ENCODE data around the gene AGAP1. TPM values are rescaled to one million over a fixed set of nuclear protein-coding genes. Genes with fewer than 3 reads are reported as not detected.

AGAP1 gene
- total RNA-seq, 2 experiments from 2014 or later = 1.8 to 2.0 TPM

- no peaks in the 10 kb centered on the region for H3K9me3 Mint-ChIP-seq
- no peak for DNase-seq
- intact Hi-C loops (cut with micrococcal nuclease) = no loop called here
- H3K27ac Mint-ChIP-seq = no peak overlapping the region
- H3K27me3 Mint-ChIP-seq = peaks cover 10% of the 10 kb centered on the region
- no peak overlapping the region for H3K4me3 Mint-ChIP-seq
- no peaks in the 10 kb centered on the region for H3K4me1 Mint-ChIP-seq (ENCODE audit: low read depth)
- CTCF ChIA-PET = no interaction called here
- POLR2A ChIA-PET = no interaction called here
- H3K36me3 Mint-ChIP-seq = no peaks in the 10 kb centered on the region
These were observed 365.8 kb downstream of the AGAP1 start for GRCh38 chr2:235859651-235860050.

DNA sequence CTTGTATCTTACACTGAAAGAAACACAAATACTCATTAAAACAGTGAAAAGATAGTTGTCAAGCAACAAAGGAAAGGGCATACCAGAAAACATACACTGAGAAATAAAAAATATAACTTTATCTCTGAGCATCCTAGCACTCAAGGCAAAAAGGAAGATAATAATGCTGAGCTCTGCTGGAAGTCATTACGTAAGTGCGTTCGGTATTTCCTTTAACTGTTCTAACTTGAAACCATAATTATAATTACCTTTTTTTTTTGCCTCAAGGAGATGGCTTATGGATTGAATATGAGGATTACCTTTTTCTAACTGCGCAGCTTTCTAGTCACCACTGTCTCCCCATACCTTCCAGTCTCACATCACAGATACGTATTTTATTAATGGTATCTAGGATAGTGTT, 366.3 kb downstream of the AGAP1 start:
- no peak overlapping the region for H3K4me3 Mint-ChIP-seq
- no peaks in the 10 kb centered on the region for H3K36me3 Mint-ChIP-seq
- no peaks in the 10 kb centered on the region for H3K4me1 Mint-ChIP-seq (ENCODE audit: low read depth)
- intact Hi-C loops (cut with micrococcal nuclease) = no loop called here
- ChIA-PET CTCF (no interaction called here), POLR2A (no interaction called here)
- H3K27me3 Mint-ChIP-seq = peaks cover 14% of the 10 kb centered on the region
- H3K27ac Mint-ChIP-seq = no peak overlapping the region
- H3K9me3 Mint-ChIP-seq = no peaks in the 10 kb centered on the region
- DNase-seq = no peak

GRCh38 chr2:235860871-235861270, 367.0 kb downstream of the AGAP1 start:
- DNase-seq = no peak
- intact Hi-C loops (cut with micrococcal nuclease) = no loop called here
- CTCF ChIA-PET = no interaction called here
- Mint-ChIP-seq H3K36me3 (no peaks in the 10 kb centered on the region), H3K27ac (no peak overlapping the region), H3K4me3 (no peak overlapping the region), H3K9me3 (no peaks in the 10 kb centered on the region), H3K27me3 (peaks cover 16% of the 10 kb centered on the region), H3K4me1 (ENCODE audit: low read depth) (no peaks in the 10 kb centered on the region)
- POLR2A ChIA-PET = no interaction called here

DNA sequence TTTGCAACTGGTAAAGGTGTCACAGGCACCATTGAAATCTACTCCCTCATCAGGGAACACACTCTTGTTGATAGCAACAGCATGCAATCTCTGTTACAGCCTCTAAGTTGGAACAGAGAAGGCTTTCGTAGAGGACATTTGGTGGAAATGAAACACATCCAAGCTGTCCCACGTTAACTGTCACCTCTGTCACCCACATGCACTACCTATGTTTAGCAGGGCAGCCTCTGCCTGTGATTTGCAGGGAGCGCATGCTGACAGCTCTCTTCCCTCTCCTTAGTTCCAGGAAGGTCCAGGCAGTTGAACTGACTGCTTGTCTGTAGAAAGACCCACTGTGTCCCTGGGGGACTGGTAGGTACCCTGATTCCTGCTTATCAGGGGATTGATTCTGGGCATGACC, 367.5 kb downstream of the AGAP1 start:
- no peak for DNase-seq
- no peak overlapping the region for H3K4me3 Mint-ChIP-seq
- H3K27me3 Mint-ChIP-seq = peaks cover 21% of the 10 kb centered on the region
- H3K27ac Mint-ChIP-seq = no peak overlapping the region
- H3K36me3 Mint-ChIP-seq = no peaks in the 10 kb centered on the region
- intact Hi-C loops (cut with micrococcal nuclease) = no loop called here
- POLR2A ChIA-PET = no interaction called here
- CTCF ChIA-PET = no interaction called here
- no peaks in the 10 kb centered on the region for H3K9me3 Mint-ChIP-seq
- no peaks in the 10 kb centered on the region for H3K4me1 Mint-ChIP-seq (ENCODE audit: low read depth)

GRCh38 chr2:235863414-235863813, 369.6 kb downstream of the AGAP1 start:
- intact Hi-C loops (cut with micrococcal nuclease) = no loop called here
- Mint-ChIP-seq H3K9me3 (no peaks in the 10 kb centered on the region), H3K27ac (no peak overlapping the region), H3K36me3 (no peaks in the 10 kb centered on the region), H3K27me3 (peaks cover 24% of the 10 kb centered on the region), H3K4me1 (ENCODE audit: low read depth) (no peaks in the 10 kb centered on the region), H3K4me3 (no peak overlapping the region)
- ChIA-PET POLR2A (no interaction called here), CTCF (no interaction called here)
- no peak for DNase-seq

DNA sequence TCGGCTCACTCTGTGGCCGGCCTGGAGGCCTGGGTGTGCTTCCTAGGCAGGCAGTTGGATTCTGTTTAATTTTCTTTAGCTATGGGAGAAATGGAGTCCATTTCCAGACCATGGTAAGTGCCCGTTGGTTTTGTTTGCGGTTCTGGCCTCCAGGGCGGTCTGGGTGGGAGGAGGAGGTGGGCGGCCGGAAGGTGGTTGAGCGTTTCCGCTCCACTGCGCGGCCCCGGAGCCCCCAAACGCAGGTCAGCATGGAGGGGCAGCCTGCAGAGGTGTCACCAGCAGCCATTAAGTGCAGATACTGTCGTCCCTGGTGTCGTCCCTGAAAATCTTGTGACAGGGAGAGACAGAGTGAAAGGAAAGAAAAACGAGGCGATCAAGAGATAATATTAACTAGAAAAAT, 370.5 kb downstream of the AGAP1 start:
- Mint-ChIP-seq H3K27me3 (peaks cover 24% of the 10 kb centered on the region), H3K27ac (no peak overlapping the region), H3K9me3 (no peaks in the 10 kb centered on the region), H3K36me3 (no peaks in the 10 kb centered on the region), H3K4me1 (ENCODE audit: low read depth) (no peaks in the 10 kb centered on the region), H3K4me3 (no peak overlapping the region)
- ChIA-PET CTCF (no interaction called here), POLR2A (no interaction called here)
- intact Hi-C loops (cut with micrococcal nuclease) = no loop called here
- no peak for DNase-seq

- POLR2A ChIA-PET = no interaction called here
- intact Hi-C loops (cut with micrococcal nuclease) = no loop called here
- no peak for DNase-seq
- peaks cover 26% of the 10 kb centered on the region for H3K27me3 Mint-ChIP-seq
- H3K4me3 Mint-ChIP-seq = no peak overlapping the region
- no peaks in the 10 kb centered on the region for H3K9me3 Mint-ChIP-seq
- no peaks in the 10 kb centered on the region for H3K4me1 Mint-ChIP-seq (ENCODE audit: low read depth)
- H3K27ac Mint-ChIP-seq = no peak overlapping the region
- no peaks in the 10 kb centered on the region for H3K36me3 Mint-ChIP-seq
- CTCF ChIA-PET = interaction anchor here (1.0 kb wide), 1 partner anchor 99 kb away, joined by 3 read pairs; no protein-coding TSS in a partner anchor
These were observed 371.1 kb downstream of the AGAP1 start for GRCh38 chr2:235864733-235865515.

- DNase-seq = no peak
- Mint-ChIP-seq H3K27ac (no peak overlapping the region), H3K9me3 (peaks cover 4% of the 10 kb centered on the region), H3K36me3 (no peaks in the 10 kb centered on the region), H3K4me3 (no peak overlapping the region), H3K4me1 (ENCODE audit: low read depth) (no peaks in the 10 kb centered on the region), H3K27me3 (peaks cover 26% of the 10 kb centered on the region)
- ChIA-PET POLR2A (no interaction called here), CTCF (no interaction called here)
- intact Hi-C loops (cut with micrococcal nuclease) = no loop called here
These were observed 372.5 kb downstream of the AGAP1 start for GRCh38 chr2:235866373-235866772.

GRCh38 chr2:235868224-235868623, 374.4 kb downstream of the AGAP1 start:
- DNase-seq = no peak
- POLR2A ChIA-PET = no interaction called here
- intact Hi-C loops (cut with micrococcal nuclease) = no loop called here
- CTCF ChIA-PET = no interaction called here
- peaks cover 24% of the 10 kb centered on the region for H3K27me3 Mint-ChIP-seq
- H3K4me1 Mint-ChIP-seq (ENCODE audit: low read depth) = no peaks in the 10 kb centered on the region
- H3K9me3 Mint-ChIP-seq = peaks cover 4% of the 10 kb centered on the region
- no peaks in the 10 kb centered on the region for H3K36me3 Mint-ChIP-seq
- no peak overlapping the region for H3K4me3 Mint-ChIP-seq
- no peak overlapping the region for H3K27ac Mint-ChIP-seq

GRCh38 chr2:235868645-235869044, 374.8 kb downstream of the AGAP1 start:
- no peaks in the 10 kb centered on the region for H3K36me3 Mint-ChIP-seq
- peaks cover 4% of the 10 kb centered on the region for H3K9me3 Mint-ChIP-seq
- POLR2A ChIA-PET = no interaction called here
- H3K27ac Mint-ChIP-seq = no peak overlapping the region
- H3K4me1 Mint-ChIP-seq (ENCODE audit: low read depth) = no peaks in the 10 kb centered on the region
- intact Hi-C loops (cut with micrococcal nuclease) = no loop called here
- DNase-seq = no peak
- CTCF ChIA-PET = no interaction called here
- H3K27me3 Mint-ChIP-seq = peaks cover 21% of the 10 kb centered on the region
- H3K4me3 Mint-ChIP-seq = no peak overlapping the region

GRCh38 chr2:235870515-235870914, 376.7 kb downstream of the AGAP1 start:
- no peaks in the 10 kb centered on the region for H3K36me3 Mint-ChIP-seq
- H3K4me1 Mint-ChIP-seq (ENCODE audit: low read depth) = no peaks in the 10 kb centered on the region
- intact Hi-C loops (cut with micrococcal nuclease) = no loop called here
- CTCF ChIA-PET = no interaction called here
- peaks cover 10% of the 10 kb centered on the region for H3K27me3 Mint-ChIP-seq
- no peak overlapping the region for H3K27ac Mint-ChIP-seq
- no peak for DNase-seq
- H3K9me3 Mint-ChIP-seq = peaks cover 4% of the 10 kb centered on the region
- H3K4me3 Mint-ChIP-seq = no peak overlapping the region
- POLR2A ChIA-PET = no interaction called here

DNA sequence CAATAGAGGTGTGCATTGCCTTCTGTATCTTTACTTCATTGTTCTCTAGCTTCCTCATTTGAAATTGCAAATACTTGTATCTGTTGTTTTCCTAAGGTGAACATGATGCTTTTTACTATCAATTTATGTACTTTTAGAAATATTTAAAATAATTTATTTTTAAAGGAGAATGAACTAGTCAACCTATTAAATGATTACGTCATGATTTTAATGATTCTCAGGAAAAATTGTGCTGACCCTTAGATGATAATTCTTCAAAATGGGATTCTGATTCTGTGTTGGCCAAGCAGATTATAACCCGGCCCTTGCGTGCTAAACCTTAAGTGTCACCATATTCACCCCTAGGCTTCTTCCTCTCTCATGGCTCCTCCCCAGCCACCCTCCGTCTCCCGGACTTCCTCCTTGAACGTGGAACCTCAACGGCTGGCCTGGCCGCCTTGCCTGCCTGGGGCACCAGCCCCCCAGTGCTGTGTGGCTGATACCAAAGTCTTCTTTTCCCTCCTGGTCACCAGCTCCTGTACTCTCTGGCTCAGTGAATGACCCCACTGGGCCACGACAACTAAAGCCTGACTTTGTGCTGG, 382.3 kb downstream of the AGAP1 start:
- intact Hi-C loops (cut with micrococcal nuclease) = no loop called here
- POLR2A ChIA-PET = no interaction called here
- DNase-seq = no peak
- no peaks in the 10 kb centered on the region for H3K9me3 Mint-ChIP-seq
- no peak overlapping the region for H3K27ac Mint-ChIP-seq
- CTCF ChIA-PET = no interaction called here
- no peak overlapping the region for H3K4me3 Mint-ChIP-seq
- H3K36me3 Mint-ChIP-seq = no peaks in the 10 kb centered on the region
- no peaks in the 10 kb centered on the region for H3K4me1 Mint-ChIP-seq (ENCODE audit: low read depth)
- H3K27me3 Mint-ChIP-seq = peaks cover 2% of the 10 kb centered on the region

- ChIA-PET POLR2A (no interaction called here), CTCF (no interaction called here)
- Mint-ChIP-seq H3K27me3 (peaks cover 2% of the 10 kb centered on the region), H3K4me1 (ENCODE audit: low read depth) (no peaks in the 10 kb centered on the region), H3K9me3 (no peaks in the 10 kb centered on the region), H3K36me3 (no peaks in the 10 kb centered on the region), H3K4me3 (no peak overlapping the region), H3K27ac (no peak overlapping the region)
- intact Hi-C loops (cut with micrococcal nuclease) = no loop called here
- DNase-seq = no peak
These were observed 383.5 kb downstream of the AGAP1 start for GRCh38 chr2:235877275-235877802.
